ENCODE results near the gene CD244.

Gene CD244

GRCh38 chr1:160829766-160830165 is 32.9 kb downstream of the CD244 start:
- no peak for DNase-seq (ENCODE audit: low read depth in 2 of 2)
- TF ChIP-seq CTCF (IDR thresholded peaks at IDR 0.05; ENCODE audit: low read depth, low read length), result no peak
- H3K4me3 ChIP-seq (replicated peaks in 1 of 2; ENCODE audit: low read depth in 2 of 2, low read length in 2 of 2), result no peak overlapping the region

- TF ChIP-seq CTCF (IDR thresholded peaks at IDR 0.05; ENCODE audit: low read depth, low read length), result no peak
- DNase-seq (ENCODE audit: low read depth in 2 of 2), result peak in 1 of 2 donors; percentile 58
Measured at GRCh38 chr1:160827418-160827817, 35.3 kb downstream of the CD244 start.

GRCh38 chr1:160826546-160826945 is 36.1 kb downstream of the CD244 start:
- no peak overlapping the region for H3K4me3 ChIP-seq (replicated peaks in 1 of 2; ENCODE audit: low read depth in 2 of 2, low read length in 2 of 2)
- TF ChIP-seq CTCF (IDR thresholded peaks at IDR 0.05; ENCODE audit: low read depth, low read length), result no peak

More at GRCh38 chr1:160827418-160827817, 35.3 kb downstream of the CD244 start:
- no peak overlapping the region for H3K4me3 ChIP-seq (replicated peaks in 1 of 2; ENCODE audit: low read depth in 2 of 2, low read length in 2 of 2)

GRCh38 chr1:160823296-160823695 is 39.4 kb downstream of the CD244 start:
- DNase-seq (ENCODE audit: low read depth in 2 of 2), result peak in 1 of 2 donors; percentile 10

More at GRCh38 chr1:160826546-160826945, 36.1 kb downstream of the CD244 start:
- DNase-seq (ENCODE audit: low read depth in 2 of 2), result peak in 1 of 2 donors; percentile 22

GRCh38 chr1:160821627-160822026 is 41.1 kb downstream of the CD244 start:
- TF ChIP-seq CTCF (IDR thresholded peaks at IDR 0.05; ENCODE audit: low read depth, low read length), result no peak

More at GRCh38 chr1:160823296-160823695, 39.4 kb downstream of the CD244 start:
- TF ChIP-seq CTCF (IDR thresholded peaks at IDR 0.05; ENCODE audit: low read depth, low read length), result no peak
- no peak overlapping the region for H3K4me3 ChIP-seq (replicated peaks in 1 of 2; ENCODE audit: low read depth in 2 of 2, low read length in 2 of 2)

GRCh38 chr1:160819186-160819585 is 43.5 kb downstream of the CD244 start:
- TF ChIP-seq CTCF (IDR thresholded peaks at IDR 0.05; ENCODE audit: low read depth, low read length), result no peak
- DNase-seq (ENCODE audit: low read depth in 2 of 2), result no peak
- no peak overlapping the region for H3K4me3 ChIP-seq (replicated peaks in 1 of 2; ENCODE audit: low read depth in 2 of 2, low read length in 2 of 2)

More at GRCh38 chr1:160821627-160822026, 41.1 kb downstream of the CD244 start:
- peak in 1 of 2 donors; percentile 14 for DNase-seq (ENCODE audit: low read depth in 2 of 2)
- no peak overlapping the region for H3K4me3 ChIP-seq (replicated peaks in 1 of 2; ENCODE audit: low read depth in 2 of 2, low read length in 2 of 2)

All from cardiac fibroblast (primary cell).